CD4-positive, alpha-beta T cell (primary cell): ENCODE results near the gene WDR11. TPM values are rescaled to one million over a fixed set of nuclear protein-coding genes. Genes with fewer than 3 reads are reported as not detected.

ENCODE experiments used
- ATAC-seq: fragments of 200-7000 bp; cut with Tn5 transposase; one replicate; pipeline ENCODE4 v1.10.0; 2022; ENCODE audit warnings: mild to moderate bottlenecking; ENCODE audit not compliant: poor library complexity
- CTCF ChIA-PET: fragments of 350-600 bp; sonication (Branson Sonifier 250); formaldehyde crosslinking; loops from one replicate; lab custom pipeline; 2021; ENCODE audit warnings: antibody characterized with exemption, inconsistent platforms; lab: Charles Lee
- POLR2A ChIA-PET: fragments of 350-600 bp; sonication (Branson Sonifier 250); formaldehyde crosslinking; loops from one replicate; lab custom pipeline; 2021; ENCODE audit warnings: antibody characterized with exemption, inconsistent platforms; lab: Charles Lee
- DNase-seq, 14 experiments: peaks; one replicate each; pipeline ENCODE4 v3.0.0-alpha.2; 2013 to 2020; ENCODE audit warnings: mixed read lengths in 2 of 14
- H3K27ac ChIP-seq, 2 donors: one replicate each; pipeline versions ENCODE4 v1.5.1 to v1.7.0; 2013; ENCODE audit warnings: low read length in 2 of 2, low read depth in 1 of 2, mild to moderate bottlenecking in 1 of 2
- H3K27me3 ChIP-seq, 2 experiments: 1 replicate in 1 of 2; 2 replicates in 1 of 2; pipeline versions ENCODE4 v1.6.1 to v1.7.0; 2013; ENCODE audit warnings: low read length in 2 of 2, control low read depth in 1 of 2, mild to moderate bottlenecking in 1 of 2, moderate library complexity in 1 of 2; ENCODE audit not compliant: insufficient read depth in 2 of 2, control insufficient read depth in 1 of 2
- H3K36me3 ChIP-seq: one replicate; pipeline ENCODE4 v1.6.1; 2013; ENCODE audit warnings: low read length, control low read depth; ENCODE audit not compliant: insufficient read depth
- H3K4me1 ChIP-seq: one replicate; pipeline ENCODE4 v1.6.1; 2013; ENCODE audit warnings: low read length, control low read depth; ENCODE audit not compliant: insufficient read depth
- H3K4me3 ChIP-seq: one replicate; pipeline ENCODE4 v1.5.1; 2013; ENCODE audit warnings: mild to moderate bottlenecking, low read length, moderate library complexity
- H3K9me3 ChIP-seq, 2 experiments: 1 replicate in 1 of 2; 2 replicates in 1 of 2; pipeline versions ENCODE4 v1.6.1 to v1.7.0; 2013; ENCODE audit warnings: low read length in 2 of 2, mild to moderate bottlenecking in 2 of 2, control low read depth in 1 of 2, moderate library complexity in 1 of 2; ENCODE audit not compliant: control insufficient read depth in 1 of 2, insufficient read depth in 1 of 2
- H3K27ac Mint-ChIP-seq: one replicate; pipeline ENCODE4 v1.8.0; 2020; ENCODE audit warnings: mixed read lengths
- H3K27me3 Mint-ChIP-seq: one replicate; pipeline ENCODE4 v1.8.0; 2021; ENCODE audit warnings: mixed read lengths
- H3K36me3 Mint-ChIP-seq: one replicate; pipeline ENCODE4 v1.8.0; 2021; ENCODE audit warnings: low read depth, mixed read lengths
- H3K4me1 Mint-ChIP-seq: one replicate; pipeline ENCODE4 v1.8.0; 2021; ENCODE audit warnings: low read depth, mixed read lengths
- H3K4me3 Mint-ChIP-seq: one replicate; pipeline ENCODE4 v1.8.0; 2020; ENCODE audit warnings: mild to moderate bottlenecking, mixed read lengths
- H3K9me3 Mint-ChIP-seq: one replicate; pipeline ENCODE4 v1.8.0; 2020; ENCODE audit warnings: mixed read lengths
- intact Hi-C, 2 experiments: fragments of 100-400 bp; cut with DNase I in 1 of 2; cut with micrococcal nuclease in 1 of 2; formaldehyde crosslinking; loops; one replicate each; pipeline versions ENCODE4 v1.15.1 to v1.9.0; 2023 to 2025; cut with DNase I, micrococcal nuclease
- total RNA-seq, 174 experiments: library from RNA in 2 of 174; stranded (reverse) in 2 of 174; gene quantifications; one replicate each; pipeline ENCODE4 v1.2.3 and lab custom pipeline; 2021 to 2026
- TF ChIP-seq, protein P1 (sequence below): fragments of 200-600 bp; IDR thresholded peaks from one replicate; pipeline ENCODE4 v1.8.0; 2022; ENCODE audit warnings: antibody characterized with exemption, mild to moderate bottlenecking

WDR11 gene
- total RNA-seq, 2 experiments from 2014 or later = 16.9 to 17.9 TPM

DNA sequence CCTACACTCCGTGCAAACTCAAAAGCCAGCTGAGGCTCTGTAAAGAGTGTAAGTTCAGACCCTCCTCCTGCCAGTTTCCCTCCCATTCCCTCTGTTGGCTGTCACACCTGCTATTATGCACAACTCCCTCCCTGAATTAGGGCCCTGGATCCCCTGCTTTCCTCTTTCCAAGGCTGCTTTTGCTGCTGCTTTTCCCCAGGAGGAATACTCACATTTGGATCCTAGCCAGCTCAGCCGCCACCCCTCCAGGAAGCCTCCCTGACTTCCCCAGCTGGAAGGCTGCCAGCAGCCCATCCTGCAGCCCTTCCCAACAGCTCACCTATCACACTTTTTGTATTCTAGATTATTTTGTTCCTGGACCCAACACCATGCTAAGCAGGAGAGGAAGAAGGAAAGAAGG lies 40.9 kb upstream of the WDR11 start:
- H3K4me1 Mint-ChIP-seq = no peaks in the 10 kb centered on the region
- H3K27ac Mint-ChIP-seq = no peak overlapping the region
- no peak overlapping the region for H3K4me3 Mint-ChIP-seq
- H3K27me3 Mint-ChIP-seq = peaks cover 37% of the 10 kb centered on the region
- Histone ChIP-seq H3K4me1 (no peaks in the 10 kb centered on the region), H3K4me3 (no peak overlapping the region), H3K27ac (no peak overlapping the region), H3K9me3 (no peaks in the 10 kb centered on the region), H3K36me3 (no peaks in the 10 kb centered on the region), H3K27me3 (peaks cover 0 to 2% of the 10 kb centered on the region in 2 experiments)
- no peaks in the 10 kb centered on the region for H3K9me3 Mint-ChIP-seq
- intact Hi-C loops = no loop called here
- H3K36me3 Mint-ChIP-seq = no peaks in the 10 kb centered on the region
- no peak for ATAC-seq
- ChIA-PET POLR2A (no interaction called here), CTCF (no interaction called here)
- DNase-seq = no peak
- TF ChIP-seq, protein P1, sequence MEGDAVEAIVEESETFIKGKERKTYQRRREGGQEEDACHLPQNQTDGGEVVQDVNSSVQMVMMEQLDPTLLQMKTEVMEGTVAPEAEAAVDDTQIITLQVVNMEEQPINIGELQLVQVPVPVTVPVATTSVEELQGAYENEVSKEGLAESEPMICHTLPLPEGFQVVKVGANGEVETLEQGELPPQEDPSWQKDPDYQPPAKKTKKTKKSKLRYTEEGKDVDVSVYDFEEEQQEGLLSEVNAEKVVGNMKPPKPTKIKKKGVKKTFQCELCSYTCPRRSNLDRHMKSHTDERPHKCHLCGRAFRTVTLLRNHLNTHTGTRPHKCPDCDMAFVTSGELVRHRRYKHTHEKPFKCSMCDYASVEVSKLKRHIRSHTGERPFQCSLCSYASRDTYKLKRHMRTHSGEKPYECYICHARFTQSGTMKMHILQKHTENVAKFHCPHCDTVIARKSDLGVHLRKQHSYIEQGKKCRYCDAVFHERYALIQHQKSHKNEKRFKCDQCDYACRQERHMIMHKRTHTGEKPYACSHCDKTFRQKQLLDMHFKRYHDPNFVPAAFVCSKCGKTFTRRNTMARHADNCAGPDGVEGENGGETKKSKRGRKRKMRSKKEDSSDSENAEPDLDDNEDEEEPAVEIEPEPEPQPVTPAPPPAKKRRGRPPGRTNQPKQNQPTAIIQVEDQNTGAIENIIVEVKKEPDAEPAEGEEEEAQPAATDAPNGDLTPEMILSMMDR = no peak

DNA sequence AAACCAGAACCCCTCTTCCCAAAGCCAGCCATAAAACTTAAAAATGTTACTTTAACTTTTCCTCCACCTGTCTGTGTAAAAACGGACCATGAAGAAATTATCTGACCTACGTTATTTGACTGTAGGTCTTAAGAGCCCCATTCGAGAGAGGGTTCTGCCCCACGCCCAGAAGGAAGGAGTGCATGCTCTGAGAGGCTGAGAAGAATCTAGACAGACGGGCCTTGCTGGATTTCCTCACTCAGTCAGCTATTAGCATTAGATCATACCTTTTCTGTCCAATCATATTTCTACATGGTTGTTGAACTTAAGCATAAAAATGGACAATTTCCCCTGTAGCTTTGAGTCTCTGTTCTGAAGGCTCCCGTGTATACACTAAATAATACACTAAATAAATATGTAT lies 38.1 kb upstream of the WDR11 start:
- Histone ChIP-seq H3K9me3 (no peaks in the 10 kb centered on the region), H3K4me3 (no peak overlapping the region), H3K27ac (no peak overlapping the region), H3K4me1 (no peaks in the 10 kb centered on the region), H3K27me3 (peaks cover 0 to 6% of the 10 kb centered on the region in 2 experiments), H3K36me3 (no peaks in the 10 kb centered on the region)
- no peaks in the 10 kb centered on the region for H3K4me1 Mint-ChIP-seq
- intact Hi-C loops = no loop called here
- ChIA-PET CTCF (no interaction called here), POLR2A (no interaction called here)
- ATAC-seq = no peak
- no peak overlapping the region for H3K27ac Mint-ChIP-seq
- TF ChIP-seq, protein P1 = no peak
- H3K27me3 Mint-ChIP-seq = peaks cover 46% of the 10 kb centered on the region
- no peaks in the 10 kb centered on the region for H3K9me3 Mint-ChIP-seq
- H3K36me3 Mint-ChIP-seq = no peaks in the 10 kb centered on the region
- DNase-seq = no peak
- H3K4me3 Mint-ChIP-seq = no peak overlapping the region

DNA sequence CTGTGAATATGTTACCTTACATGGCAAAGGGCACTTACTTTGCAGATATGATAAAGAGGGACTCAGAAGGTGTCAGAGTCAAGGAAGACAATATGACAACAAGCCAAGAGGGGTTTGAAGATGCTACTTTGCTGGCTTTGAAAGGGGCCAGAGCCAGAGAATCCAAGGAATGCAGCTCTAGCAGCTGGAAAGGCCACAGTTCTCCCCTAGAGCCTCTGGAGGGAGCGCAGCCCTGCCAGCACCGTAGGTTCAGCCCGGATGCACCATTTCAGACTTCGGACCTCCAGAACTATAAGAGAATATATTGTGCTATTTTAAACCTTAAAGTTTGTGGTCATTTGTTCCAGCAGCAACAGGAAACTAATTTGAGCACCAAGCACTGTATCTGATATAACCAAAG lies 32.9 kb upstream of the WDR11 start:
- H3K9me3 ChIP-seq = no peaks in the 10 kb centered on the region
- CTCF ChIA-PET = interaction anchor here (0.7 kb wide), 1 partner anchor 81 kb away, joined by 3 read pairs; no protein-coding TSS in a partner anchor
- no peaks in the 10 kb centered on the region for H3K36me3 Mint-ChIP-seq
- H3K36me3 ChIP-seq = no peaks in the 10 kb centered on the region
- peaks cover 4 to 6% of the 10 kb centered on the region in 2 experiments for H3K27me3 ChIP-seq
- H3K9me3 Mint-ChIP-seq = no peaks in the 10 kb centered on the region
- no peaks in the 10 kb centered on the region for H3K4me1 ChIP-seq
- intact Hi-C loops = no loop called here
- H3K27me3 Mint-ChIP-seq = peaks cover 44% of the 10 kb centered on the region
- no peaks in the 10 kb centered on the region for H3K4me1 Mint-ChIP-seq
- H3K27ac Mint-ChIP-seq = no peak overlapping the region
- POLR2A ChIA-PET = no interaction called here
- DNase-seq (no peak), ATAC-seq (no peak)
- H3K4me3 Mint-ChIP-seq = no peak overlapping the region
- TF ChIP-seq, protein P1 = no peak
- H3K27ac ChIP-seq = no peak overlapping the region
- no peak overlapping the region for H3K4me3 ChIP-seq
